Esophagus squamous epithelium (tissue), 5 donors: ENCODE results near the gene ARID3A. TPM values are rescaled to one million over a fixed set of nuclear protein-coding genes. Genes with fewer than 3 reads are reported as not detected.
"Not testable (repeated sequence)": the region's sequence is repeated elsewhere in the genome, so short reads cannot be mapped to it uniquely, and the experiment has no call there.

Source experiments
- DNase-seq: peaks from one replicate; lab custom pipeline; 2025; lab: John Stamatoyannopoulos, UW
- H3K27ac ChIP-seq, 4 donors: fragments of 200-600 bp; sonication (generic); one replicate each; pipeline ENCODE4 v1.5.1; 2016 to 2019; ENCODE audit warnings: mild to moderate bottlenecking in 1 of 4
- H3K27me3 ChIP-seq, 4 donors: fragments of 200-600 bp; sonication (generic); 1 replicate in 3 of 4; 2 replicates in 1 of 4; pipeline versions ENCODE4 v1.5.1 to v1.6.0; 2017 to 2021; ENCODE audit warnings: antibody characterized with exemption in 1 of 4
- H3K36me3 ChIP-seq, 3 donors: fragments of 200-600 bp; sonication (generic); one replicate each; pipeline ENCODE4 v1.5.1; 2016 to 2019
- H3K4me1 ChIP-seq, 3 donors: fragments of 200-600 bp; sonication (generic); one replicate each; pipeline ENCODE4 v1.5.1; 2017 to 2019
- H3K4me3 ChIP-seq, 4 donors: fragments of 200-600 bp; sonication (generic); 1 replicate in 3 of 4; 2 replicates in 1 of 4; pipeline ENCODE4 v1.5.1; 2016 to 2019; ENCODE audit warnings: mild to moderate bottlenecking in 2 of 4, moderate library complexity in 1 of 4
- H3K9me3 ChIP-seq, 3 donors: fragments of 200-600 bp; sonication (generic); one replicate each; pipeline ENCODE4 v1.5.1; 2016 to 2019
- CTCF ChIP-seq, 6 experiments: fragments of 450-650 bp in 4 of 6; fragments of 200-600 bp in 2 of 6; sonication (generic) in 2 of 6; IDR thresholded peaks; one replicate each; pipeline ENCODE4 v1.5.1; 2016 to 2019; ENCODE audit warnings: antibody characterized with exemption in 6 of 6, mild to moderate bottlenecking in 4 of 6, moderate library complexity in 4 of 6
- POLR2A ChIP-seq, 4 donors: fragments of 450-650 bp; IDR thresholded peaks; one replicate each; pipeline ENCODE4 v1.6.1; 2017; ENCODE audit warnings: antibody characterized with exemption in 4 of 4, mild to moderate bottlenecking in 4 of 4, moderate library complexity in 3 of 4
- WGBS, 2 donors: methylation state at CpG; one replicate each; pipeline ENCODE4 v1.1.5; 2018; 5-methylcytosine and 5-hydroxymethylcytosine counted together
- intact Hi-C: fragments of 100-400 bp; cut with DNase I; formaldehyde crosslinking; loops from one replicate; pipeline ENCODE4 v1.15.0; 2022
- small RNA-seq, 4 donors: library from RNA; depleted of rRNA; stranded (forward); fragments of <200 nt; gene quantifications; one replicate each; pipeline ENCODE3, GENCODE V24; 2016
- total RNA-seq, 4 donors: library from RNA; depleted of rRNA; stranded (reverse); fragments of >200 nt; gene quantifications; one replicate each; pipeline ENCODE4 v1.1.0, GENCODE V29; 2016
- donor health status: DM: yes; HTN: yes; CAD: no.

Gene ARID3A
- total RNA-seq, 4 donors from 2014 or later = 3.0 to 6.6 (median 4.7) TPM

GRCh38 chr19:1019980-1020867 is 94.4 kb downstream of the ARID3A start:
- H3K9me3 ChIP-seq = no peaks in the 10 kb centered on the region
- 0 to 1% methylated on average over 5 to 15 of the region's 60 CpGs for WGBS, 2 donors
- peak overlapping the region; percentile 91 to 97 (median 96) for H3K27ac ChIP-seq
- no peaks in the 10 kb centered on the region for H3K27me3 ChIP-seq
- peaks cover 0 to 2% (median 0%) of the 10 kb centered on the region in 3 donors for H3K36me3 ChIP-seq
- peaks cover 49 to 70% (median 60%) of the 10 kb centered on the region in 3 donors for H3K4me1 ChIP-seq
- no peak for TF ChIP-seq CTCF (IDR thresholded peaks at IDR 0.05)
- TF ChIP-seq POLR2A (IDR thresholded peaks at IDR 0.05) = no peak
- no peak for DNase-seq
- peak overlapping the region; percentile 86 to 95 (median 94) for H3K4me3 ChIP-seq
- intact Hi-C loops = loop anchor here (5.0 kb wide), 1 partner anchor 82 kb away; the partner anchor contains the start of gene GPX4

GRCh38 chr19:1020868-1021425 is 95.1 kb downstream of the ARID3A start, which contains the start of gene TMEM259:
Gene TMEM259 (minus strand): TSS chr19:1021123. CDS start chr19:1020996, 127 bp downstream.
- intact Hi-C loops = loop anchor here (5.0 kb wide), 1 partner anchor 81 kb away; the partner anchor contains the start of gene GPX4
- TF ChIP-seq CTCF (IDR thresholded peaks at IDR 0.05) (peak in 1 of 6 experiments; percentile 8), POLR2A (IDR thresholded peaks at IDR 0.05) (peak in 3 of 4 donors; percentile 67 to 85 (median 77))
- H3K27me3 ChIP-seq = no peaks in the 10 kb centered on the region
- DNase-seq = peak; percentile 85
- peaks cover 42 to 69% (median 57%) of the 10 kb centered on the region in 3 donors for H3K4me1 ChIP-seq
- H3K36me3 ChIP-seq = no peaks in the 10 kb centered on the region
- no peaks in the 10 kb centered on the region for H3K9me3 ChIP-seq
- WGBS, 2 donors = 0 to 2% methylated on average over 5 to 13 of the region's 68 CpGs
- peak within 1 kb of the TSS; percentile 86 to 95 (median 94) for H3K4me3 ChIP-seq
- peak within 1 kb of the TSS; percentile 91 to 97 (median 96) for H3K27ac ChIP-seq

- H3K36me3 ChIP-seq, H3K27me3 ChIP-seq, DNase-seq, H3K4me3 ChIP-seq, H3K9me3 ChIP-seq: not testable (repeated sequence)
- 75 to 78% methylated on average over 5 of the region's 5 CpGs for WGBS, 2 donors
- Histone ChIP-seq H3K27ac (peak overlapping the region in 1 of 4 donors; percentile 97), H3K4me1 (peaks cover 25 to 66% (median 37%) of the 10 kb centered on the region in 3 donors)
- intact Hi-C loops = loop anchor here (5.0 kb wide), 1 partner anchor 78 kb away; the partner anchor contains the start of gene GPX4
These were observed 98.0 kb downstream of the ARID3A start for GRCh38 chr19:1023883-1024188.

- H3K4me3 ChIP-seq, H3K9me3 ChIP-seq, H3K27me3 ChIP-seq, DNase-seq, H3K36me3 ChIP-seq, intact Hi-C loops: not testable (repeated sequence)
- H3K4me1 ChIP-seq = peaks cover 18 to 66% (median 32%) of the 10 kb centered on the region in 3 donors
- H3K27ac ChIP-seq = peak overlapping the region in 2 of 4 donors; percentile 98 to 99
- WGBS, 2 donors = 72 to 88% methylated on average over 6 of the region's 6 CpGs
These were observed 99.2 kb downstream of the ARID3A start for GRCh38 chr19:1025080-1025479.

Small RNAs within 50 kb of the gene (small RNA-seq; reads per million reads assigned to genes)
- 0 to 0.30 (median 0.23) reads per million in 4 donors for gene RNU6-2
- 0 to 0.15 (median 0.04) reads per million in 4 donors for gene RNU6-9

Other genes starting within 250 kb of the ARID3A start
- gene FSTL3, start 249.6 kb upstream of the ARID3A start, total RNA-seq = 10 to 100 TPM in 3 of 4 donors, 1 to 10 TPM in 1; 4.4 to 43.3 (median 17.7) TPM
- not detected for gene PRSS57, start 230.6 kb upstream of the ARID3A start, total RNA-seq
- gene PALM, start 217.1 kb upstream of the ARID3A start, total RNA-seq = 10 to 100 TPM in 1 of 4 donors, 1 to 10 TPM in 3; 2.6 to 19.3 (median 6.5) TPM
- 1 to 10 TPM in 2 of 4 donors, under 1 TPM in 1, not detected in 1; 0.11 to 1.3 (median 1.0) TPM for gene MISP, start 174.9 kb upstream of the ARID3A start, total RNA-seq
- gene PTBP1, start 128.6 kb upstream of the ARID3A start, total RNA-seq = 100 to 1,000 TPM; 139 to 167 (median 156) TPM
- not detected for gene PLPPR3, start 104.1 kb upstream of the ARID3A start, total RNA-seq
- not detected for gene AZU1, start 98.2 kb upstream of the ARID3A start, total RNA-seq
- gene PRTN3, start 85.0 kb upstream of the ARID3A start, total RNA-seq = not detected
- under 1 TPM in 1 of 4 donors, not detected in 3; 0.95 TPM for gene ELANE, start 73.7 kb upstream of the ARID3A start, total RNA-seq
- gene CFD, start 66.4 kb upstream of the ARID3A start, total RNA-seq = 100 to 1,000 TPM in 2 of 4 donors, 10 to 100 TPM in 2; 52.2 to 883 (median 129) TPM
- gene MED16, start 32.8 kb upstream of the ARID3A start, total RNA-seq = 10 to 100 TPM; 23.7 to 64.9 (median 32.5) TPM
- gene RNU6-9, start 32.6 kb upstream of the ARID3A start, total RNA-seq = not detected
- 10 to 100 TPM; 42.9 to 83.7 (median 62.4) TPM for gene R3HDM4, start 12.8 kb upstream of the ARID3A start, total RNA-seq
- gene KISS1R, start 8.7 kb upstream of the ARID3A start, total RNA-seq = under 1 TPM in 1 of 4 donors, not detected in 3; 0.45 TPM
- gene WDR18, start 58.3 kb downstream of the ARID3A start, total RNA-seq = 10 to 100 TPM; 28.2 to 70.1 (median 53.0) TPM
- gene GRIN3B, start 74.4 kb downstream of the ARID3A start, total RNA-seq = not detected
- 100 to 1,000 TPM; 101 to 182 (median 146) TPM for gene TMEM259, start 95.1 kb downstream of the ARID3A start, total RNA-seq
- not detected for gene RNU6-2, start 95.5 kb downstream of the ARID3A start, total RNA-seq
- gene CNN2, start 100.6 kb downstream of the ARID3A start, total RNA-seq = 100 to 1,000 TPM in 2 of 4 donors, 10 to 100 TPM in 2; 79.0 to 125 (median 105) TPM
- 10 to 100 TPM; 12.6 to 24.4 (median 18.7) TPM for gene ABCA7, start 114.1 kb downstream of the ARID3A start, total RNA-seq
- 10 to 100 TPM in 3 of 4 donors, 1 to 10 TPM in 1; 8.2 to 39.3 (median 12.5) TPM for gene ARHGAP45, start 141.1 kb downstream of the ARID3A start, total RNA-seq
- 100 to 1,000 TPM; 113 to 198 (median 166) TPM for gene POLR2E, start 169.3 kb downstream of the ARID3A start, total RNA-seq
- gene GPX4, start 178.0 kb downstream of the ARID3A start, total RNA-seq = 100 to 1,000 TPM; 108 to 405 (median 244) TPM
- gene SBNO2, start 248.2 kb downstream of the ARID3A start, total RNA-seq = 10 to 100 TPM; 31.3 to 84.3 (median 68.3) TPM